Testis (tissue), 2 donors: ENCODE data around the gene DYNLL2.

ENCODE experiments used
- CTCF ChIP-seq, 3 experiments: fragments of 450-650 bp in 2 of 3; fragments of 200-600 bp in 1 of 3; sonication (generic) in 1 of 3; IDR thresholded peaks; one replicate each; pipeline ENCODE4 v1.5.1; 2016 to 2019; ENCODE audit warnings: antibody characterized with exemption in 3 of 3, mild to moderate bottlenecking in 2 of 3, moderate library complexity in 1 of 3
- POLR2A ChIP-seq: fragments of 450-650 bp; IDR thresholded peaks from one replicate; pipeline ENCODE4 v1.6.1; 2017; ENCODE audit warnings: antibody characterized with exemption, mild to moderate bottlenecking, moderate library complexity

GRCh38 chr17:58092797-58093385 lies 9.7 kb downstream of the DYNLL2 start:
- no peak for TF ChIP-seq CTCF (IDR thresholded peaks at IDR 0.05)
- no peak for TF ChIP-seq POLR2A
